Endothelial cell of umbilical vein (primary cell): ENCODE results near the gene KCNE3. TPM values are rescaled to one million over a fixed set of nuclear protein-coding genes. Genes with fewer than 3 reads are reported as not detected.

Experiments used
- BruUV-seq: library from RNA; stranded (reverse); fragments of 400-500 nt; replicated peaks from 2 replicates; lab custom pipeline; 2021; lab: Mats Ljungman, UMichigan
- CTCF ChIA-PET: fragments of 300-600, 350-600 bp; sonication (Branson Sonifier 250); formaldehyde crosslinking; loops from one replicate; lab custom pipeline; 2021; ENCODE audit warnings: antibody characterized with exemption, inconsistent platforms; lab: Charles Lee
- POLR2A ChIA-PET: fragments of 300-600, 350-600 bp; sonication (Branson Sonifier 250); formaldehyde crosslinking; loops from one replicate; lab custom pipeline; 2021; ENCODE audit warnings: antibody characterized with exemption, inconsistent platforms; lab: Charles Lee
- DNase-seq: peaks from one replicate; pipeline ENCODE4 v3.0.0-alpha.2; 2011; ENCODE audit warnings: low read depth, low spot score
- FAIRE-seq: peaks from 2 replicates; lab custom pipeline; 2011; peaks lifted over from hg19 to GRCh38; lab: Jason Lieb, UNC
- H2AFZ ChIP-seq: 2 replicates; pipeline ENCODE4 v1.6.0; 2012; ENCODE audit warnings: low read depth, low read length, control low read depth, inconsistent platforms
- H3K27ac ChIP-seq: 2 replicates; pipeline ENCODE4 v1.5.1; 2011; ENCODE audit warnings: low read depth, mild to moderate bottlenecking, control low read depth, low read length, moderate library complexity; ENCODE audit not compliant: insufficient read depth
- H3K27me3 ChIP-seq, 2 experiments: 2 replicates each; pipeline versions ENCODE4 v1.6.0 to v1.6.1; 2011; ENCODE audit warnings: low read length in 2 of 2, mixed read lengths in 1 of 2; ENCODE audit not compliant: control insufficient read depth in 2 of 2, insufficient read depth in 2 of 2
- H3K36me3 ChIP-seq, 2 experiments: 2 replicates in 1 of 2; 3 replicates in 1 of 2; pipeline ENCODE4 v1.5.1; 2011; ENCODE audit warnings: low read length in 2 of 2, mild to moderate bottlenecking in 1 of 2, moderate library complexity in 1 of 2; ENCODE audit not compliant: control insufficient read depth in 2 of 2, insufficient read depth in 2 of 2; ENCODE audit errors: extremely low read depth in 1 of 2
- H3K4me1 ChIP-seq: 3 replicates; pipeline ENCODE4 v1.5.1; 2011; ENCODE audit warnings: mild to moderate bottlenecking, low read length; ENCODE audit not compliant: control insufficient read depth, insufficient read depth; ENCODE audit errors: extremely low read depth
- H3K4me2 ChIP-seq: 2 replicates; pipeline ENCODE4 v1.6.1; 2011; ENCODE audit warnings: low read length, control low read depth, mixed read lengths; ENCODE audit not compliant: insufficient read depth
- H3K4me3 ChIP-seq, 3 experiments: fragments of 200-600 bp in 1 of 3; sonication (generic), shearing (Covaris generic) in 1 of 3; replicated peaks in 1 of 3; 2 replicates each; pipeline ENCODE4 v1.5.1; 2011 to 2016; ENCODE audit warnings: control low read depth in 3 of 3, low read length in 3 of 3, mild to moderate bottlenecking in 2 of 3, inconsistent platforms in 1 of 3, low read depth in 1 of 3, moderate library complexity in 1 of 3; ENCODE audit not compliant: insufficient read depth in 1 of 3
- H3K79me2 ChIP-seq: 2 replicates; pipeline ENCODE4 v1.6.0; 2012; ENCODE audit warnings: low read length, inconsistent platforms; ENCODE audit not compliant: control insufficient read depth, insufficient read depth
- H3K9ac ChIP-seq: replicated peaks from 2 replicates; pipeline ENCODE3; 2011; ENCODE audit warnings: low read length, control low read depth; ENCODE audit not compliant: insufficient read depth; ENCODE audit errors: extremely low read depth
- H3K9me1 ChIP-seq: replicated peaks from 3 replicates; pipeline ENCODE4 v1.6.0; 2011; ENCODE audit warnings: mild to moderate bottlenecking, low read length; ENCODE audit not compliant: control insufficient read depth, insufficient read depth; ENCODE audit errors: extremely low read depth
- H3K9me3 ChIP-seq: replicated peaks from 2 replicates; pipeline ENCODE4 v1.5.1; 2012; ENCODE audit warnings: low read length, inconsistent platforms; ENCODE audit not compliant: control insufficient read depth, insufficient read depth
- H4K20me1 ChIP-seq: replicated peaks from 2 replicates; pipeline ENCODE3; 2011; ENCODE audit warnings: mild to moderate bottlenecking, low read length; ENCODE audit not compliant: control insufficient read depth, insufficient read depth; ENCODE audit errors: extremely low read depth
- FOS ChIP-seq: IDR thresholded peaks from 2 replicates; pipeline ENCODE4 v1.6.1; 2011; ENCODE audit warnings: mild to moderate bottlenecking, low read length, moderate library complexity, borderline replicate concordance; ENCODE audit not compliant: insufficient read depth
- MYC ChIP-seq: IDR thresholded peaks from one replicate; pipeline ENCODE4 v1.6.1; 2011; ENCODE audit warnings: mild to moderate bottlenecking, low read depth, low read length
- POLR2A ChIP-seq: IDR thresholded peaks from 2 replicates; pipeline ENCODE4 v1.6.1; 2012; ENCODE audit warnings: low read depth, mild to moderate bottlenecking, control low read depth, low read length
- dilution Hi-C: fragments of 300-500 bp; cut with MboI; formaldehyde crosslinking; loops from one replicate; pipeline ENCODE4 v1.15.0; 2019; ENCODE audit warnings: low sequenced_read_pairs; ENCODE audit not compliant: extremely low pct_ligation_motif_present
- intact Hi-C: fragments of 100-400 bp; cut with micrococcal nuclease; formaldehyde crosslinking; loops from one replicate; pipeline ENCODE4 v1.10.0; 2022
- polyA plus RNA-seq, 4 experiments: library from polyadenylated mRNA; depleted of rRNA in 3 of 4; stranded (reverse) in 3 of 4; unstranded in 1 of 4; fragments of >200 nt; gene quantifications; 2 replicates each; pipeline versions ENCODE4 v1.2.1 to v1.2.3, GENCODE V29; 2011 to 2012; ENCODE audit warnings: missing spikeins in 1 of 4
- total RNA-seq: library from RNA; stranded (reverse); gene quantifications from 2 replicates; pipeline ENCODE4 v1.2.3, GENCODE V29; 2021
- TF ChIP-seq, protein P1 (sequence below): IDR thresholded peaks from 2 replicates; pipeline ENCODE4 v1.6.1; 2011; ENCODE audit not compliant: insufficient read depth, insufficient read length
- TF ChIP-seq, protein P2 (sequence below), 2 donors: IDR thresholded peaks; 1 replicate in 1 of 2; 2 replicates in 1 of 2; pipeline ENCODE4 v1.5.1; 2011; ENCODE audit warnings: low read length in 2 of 2, mild to moderate bottlenecking in 2 of 2, moderate library complexity in 2 of 2, control low read depth in 1 of 2, inconsistent platforms in 1 of 2, low read depth in 1 of 2; ENCODE audit not compliant: insufficient read depth in 1 of 2; ENCODE audit errors: extremely low read depth in 1 of 2

Gene KCNE3
- total and polyA plus RNA-seq, 2 donors (not counting 3 experiments of a cell fraction or from before 2014, with no cell fraction given): 0.97 to 2.2 TPM

GRCh38 chr11:74468936-74469335 lies 1.6 kb upstream of the KCNE3 start:
- Histone ChIP-seq H3K9me1 (no peaks in the 10 kb centered on the region), H2AFZ (no peak overlapping the region), H3K9me3 (no peaks in the 10 kb centered on the region), H3K9ac (no peak overlapping the region), H3K4me2 (no peak overlapping the region), H3K79me2 (no peaks in the 10 kb centered on the region), H3K36me3 (no peaks in the 10 kb centered on the region), H3K4me3 (no peak overlapping the region), H3K27ac (no peak overlapping the region), H4K20me1 (no peaks in the 10 kb centered on the region), H3K27me3 (peaks cover 16 to 24% of the 10 kb centered on the region in 2 experiments), H3K4me1 (peaks cover 7% of the 10 kb centered on the region)
- ChIA-PET CTCF (interaction anchor here (1.2 to 2.1 kb wide), 2 partner anchors 16 kb away, joined by 3 to 13 read pairs; no protein-coding TSS in a partner anchor), POLR2A (no interaction called here)
- intact Hi-C loops (no loop called here), dilution Hi-C loops (no loop called here)
- TF ChIP-seq POLR2A: no peak
- TF ChIP-seq FOS: no peak
- TF ChIP-seq, protein P1, sequence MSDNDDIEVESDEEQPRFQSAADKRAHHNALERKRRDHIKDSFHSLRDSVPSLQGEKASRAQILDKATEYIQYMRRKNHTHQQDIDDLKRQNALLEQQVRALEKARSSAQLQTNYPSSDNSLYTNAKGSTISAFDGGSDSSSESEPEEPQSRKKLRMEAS: no peak
- DNase-seq (no peak), FAIRE-seq (no peak)
- BruUV-seq: no TSS peak

DNA sequence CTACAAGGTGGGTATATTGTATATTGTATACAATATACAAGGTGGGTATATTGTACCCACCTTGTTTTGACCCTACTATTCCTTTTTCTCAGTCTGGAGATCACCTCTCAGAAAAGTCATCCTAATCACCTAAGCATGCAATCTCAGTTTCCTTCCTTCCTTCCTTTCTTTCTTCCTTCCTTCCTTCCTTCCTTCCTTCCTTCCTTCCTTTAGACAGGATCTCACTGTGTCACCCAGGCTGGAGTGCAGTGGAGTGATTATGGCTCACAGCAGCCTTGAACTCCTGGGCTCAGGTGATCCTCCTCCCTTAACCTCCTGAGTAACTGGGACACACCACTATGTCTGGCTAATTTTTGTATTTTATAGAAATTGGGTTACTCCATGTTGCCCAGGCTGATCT lies 1.2 kb upstream of the KCNE3 start:
- no TSS peak for BruUV-seq
- peaks cover 16 to 27% of the 10 kb centered on the region in 2 experiments for H3K27me3 ChIP-seq
- H3K79me2 ChIP-seq: no peaks in the 10 kb centered on the region
- TF ChIP-seq MYC: no peak
- no peak for TF ChIP-seq FOS
- TF ChIP-seq, protein P1: no peak
- TF ChIP-seq, protein P2, sequence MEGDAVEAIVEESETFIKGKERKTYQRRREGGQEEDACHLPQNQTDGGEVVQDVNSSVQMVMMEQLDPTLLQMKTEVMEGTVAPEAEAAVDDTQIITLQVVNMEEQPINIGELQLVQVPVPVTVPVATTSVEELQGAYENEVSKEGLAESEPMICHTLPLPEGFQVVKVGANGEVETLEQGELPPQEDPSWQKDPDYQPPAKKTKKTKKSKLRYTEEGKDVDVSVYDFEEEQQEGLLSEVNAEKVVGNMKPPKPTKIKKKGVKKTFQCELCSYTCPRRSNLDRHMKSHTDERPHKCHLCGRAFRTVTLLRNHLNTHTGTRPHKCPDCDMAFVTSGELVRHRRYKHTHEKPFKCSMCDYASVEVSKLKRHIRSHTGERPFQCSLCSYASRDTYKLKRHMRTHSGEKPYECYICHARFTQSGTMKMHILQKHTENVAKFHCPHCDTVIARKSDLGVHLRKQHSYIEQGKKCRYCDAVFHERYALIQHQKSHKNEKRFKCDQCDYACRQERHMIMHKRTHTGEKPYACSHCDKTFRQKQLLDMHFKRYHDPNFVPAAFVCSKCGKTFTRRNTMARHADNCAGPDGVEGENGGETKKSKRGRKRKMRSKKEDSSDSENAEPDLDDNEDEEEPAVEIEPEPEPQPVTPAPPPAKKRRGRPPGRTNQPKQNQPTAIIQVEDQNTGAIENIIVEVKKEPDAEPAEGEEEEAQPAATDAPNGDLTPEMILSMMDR (IDR thresholded peaks at IDR 0.05; ENCODE audit: extremely low read depth in 1 of 2, insufficient read depth in 1 of 2, low read depth in 1 of 2, low read length in 2 of 2): no peak
- POLR2A ChIA-PET: no interaction called here
- no peak overlapping the region for H3K27ac ChIP-seq
- dilution Hi-C loops (no loop called here), intact Hi-C loops (no loop called here)
- H3K4me2 ChIP-seq: no peak overlapping the region
- H4K20me1 ChIP-seq: no peaks in the 10 kb centered on the region
- no peaks in the 10 kb centered on the region for H3K9me1 ChIP-seq
- H2AFZ ChIP-seq: no peak overlapping the region
- H3K9me3 ChIP-seq: no peaks in the 10 kb centered on the region
- CTCF ChIA-PET: interaction anchor here (1.2 kb wide), 1 partner anchor 17 kb away, joined by 3 read pairs; no protein-coding TSS in a partner anchor
- H3K36me3 ChIP-seq: no peaks in the 10 kb centered on the region
- FAIRE-seq: no peak
- peaks cover 7% of the 10 kb centered on the region for H3K4me1 ChIP-seq
- H3K9ac ChIP-seq: no peak overlapping the region
- no peak overlapping the region for H3K4me3 ChIP-seq
- DNase-seq: no peak
